ENCODE results near the gene ZNF726. TPM values are rescaled to one million over a fixed set of nuclear protein-coding genes. Genes with fewer than 3 reads are reported as not detected.
A peak's percentile ranks its signal among the peaks of the same experiment; 100 is the strongest.
"Not testable (repeated sequence)": the region's sequence is repeated elsewhere in the genome, so short reads cannot be mapped to it uniquely, and the experiment has no call there.

ZNF726 gene
- 8.7 and 8.8 TPM in 2 replicates for total RNA-seq (2014; rRNA removed; shearing (Covaris generic))
- polyA plus RNA-seq (2015; cell fraction: cytosol; rRNA removed): 1.9 and 2.3 TPM in 2 replicates
- polyA plus RNA-seq (2015; cell fraction: nucleus; rRNA removed): 4.7 and 5.6 TPM in 2 replicates

GRCh38 chr19:23914402-23915286, at the start of gene ZNF726:
ZNF726 (plus strand) TSS chr19:23914886; CDS start chr19:23914995, 109 bp downstream.
- peak; percentile 92 for DNase-seq (ENCODE audit: low read depth)

- DNase-seq (ENCODE audit: low read depth): peak; percentile 5
Measured at GRCh38 chr19:23867895-23868294, 46.8 kb upstream of the ZNF726 start.

GRCh38 chr19:23868630-23869029, 46.1 kb upstream of the ZNF726 start:
- no peak for DNase-seq (ENCODE audit: low read depth)

- no peak for DNase-seq (ENCODE audit: low read depth)
Measured at GRCh38 chr19:23872282-23872919, 42.3 kb upstream of the ZNF726 start.

- DNase-seq (ENCODE audit: low read depth): no peak
Measured at GRCh38 chr19:23876261-23876660, 38.4 kb upstream of the ZNF726 start.

GRCh38 chr19:23876756-23877155, 37.9 kb upstream of the ZNF726 start:
- DNase-seq (ENCODE audit: low read depth): not testable (repeated sequence)

- DNase-seq (ENCODE audit: low read depth): no peak
Measured at GRCh38 chr19:23882493-23882892, 32.2 kb upstream of the ZNF726 start.

GRCh38 chr19:23884363-23884762, 30.3 kb upstream of the ZNF726 start:
- DNase-seq (ENCODE audit: low read depth): no peak

- no peak for DNase-seq (ENCODE audit: low read depth)
Measured at GRCh38 chr19:23887642-23888041, 27.0 kb upstream of the ZNF726 start.

GRCh38 chr19:23896096-23896495, 18.6 kb upstream of the ZNF726 start:
- DNase-seq (ENCODE audit: low read depth): not testable (repeated sequence)

GRCh38 chr19:23896912-23897311, 17.8 kb upstream of the ZNF726 start:
- no peak for DNase-seq (ENCODE audit: low read depth)

- no peak for DNase-seq (ENCODE audit: low read depth)
Measured at GRCh38 chr19:23901360-23901759, 13.3 kb upstream of the ZNF726 start.

- DNase-seq (ENCODE audit: low read depth): no peak
Measured at GRCh38 chr19:23904406-23904805, 10.3 kb upstream of the ZNF726 start.

- DNase-seq (ENCODE audit: low read depth): no peak
Measured at GRCh38 chr19:23905771-23906170, 8.9 kb upstream of the ZNF726 start.

GRCh38 chr19:23906835-23907234, 7.9 kb upstream of the ZNF726 start:
- no peak for DNase-seq (ENCODE audit: low read depth)

- DNase-seq (ENCODE audit: low read depth): no peak
Measured at GRCh38 chr19:23908165-23908564, 6.5 kb upstream of the ZNF726 start.

- no peak for DNase-seq (ENCODE audit: low read depth)
Measured at GRCh38 chr19:23909222-23909621, 5.5 kb upstream of the ZNF726 start.

GRCh38 chr19:23913931-23914330, 755 bp upstream of the ZNF726 start:
- DNase-seq (ENCODE audit: low read depth): no peak

GRCh38 chr19:23916991-23917390, 2.3 kb downstream of the ZNF726 start:
- no peak for DNase-seq (ENCODE audit: low read depth)

GRCh38 chr19:23917856-23918255, 3.2 kb downstream of the ZNF726 start:
- no peak for DNase-seq (ENCODE audit: low read depth)

GRCh38 chr19:23925285-23925684, 10.6 kb downstream of the ZNF726 start:
- no peak for DNase-seq (ENCODE audit: low read depth)

GRCh38 chr19:23932878-23933277, 18.2 kb downstream of the ZNF726 start:
- DNase-seq (ENCODE audit: low read depth): no peak
